Measurements from ENCODE around the gene STYX. TPM values are rescaled to one million over a fixed set of nuclear protein-coding genes. Genes with fewer than 3 reads are reported as not detected.
A peak's percentile ranks its signal among the peaks of the same experiment; 100 is the strongest.

STYX gene
- total RNA-seq, 1 donor from 2014 or later, result 11.5 TPM

DNA sequence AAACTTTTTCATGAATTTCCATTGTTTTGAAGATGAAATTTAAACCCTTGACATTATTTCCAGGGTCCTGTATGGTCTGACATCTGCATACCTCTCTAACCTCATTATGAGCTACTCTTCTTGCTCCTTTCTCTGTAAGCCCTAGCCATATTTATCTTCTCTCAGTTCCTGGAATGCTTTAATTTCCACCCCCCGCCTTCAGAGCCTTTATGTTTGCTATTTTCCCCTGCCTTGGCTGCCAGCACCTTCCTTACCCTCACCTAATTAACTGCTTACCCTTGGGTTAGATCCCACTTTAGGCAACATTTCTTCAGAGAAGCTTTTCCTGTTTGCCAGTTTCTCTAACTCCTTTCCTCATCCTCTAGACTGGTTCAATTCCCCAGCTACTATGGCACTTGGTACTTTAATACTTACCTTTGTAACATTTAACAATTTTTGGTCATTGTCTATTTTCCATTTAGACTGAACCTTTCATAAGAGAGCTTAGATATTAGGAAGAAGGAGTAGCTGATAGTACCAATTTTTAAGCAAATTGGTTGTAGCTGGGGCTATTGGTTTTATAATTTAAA, 6.0 kb downstream of the STYX start:
- TF ChIP-seq, protein P1, sequence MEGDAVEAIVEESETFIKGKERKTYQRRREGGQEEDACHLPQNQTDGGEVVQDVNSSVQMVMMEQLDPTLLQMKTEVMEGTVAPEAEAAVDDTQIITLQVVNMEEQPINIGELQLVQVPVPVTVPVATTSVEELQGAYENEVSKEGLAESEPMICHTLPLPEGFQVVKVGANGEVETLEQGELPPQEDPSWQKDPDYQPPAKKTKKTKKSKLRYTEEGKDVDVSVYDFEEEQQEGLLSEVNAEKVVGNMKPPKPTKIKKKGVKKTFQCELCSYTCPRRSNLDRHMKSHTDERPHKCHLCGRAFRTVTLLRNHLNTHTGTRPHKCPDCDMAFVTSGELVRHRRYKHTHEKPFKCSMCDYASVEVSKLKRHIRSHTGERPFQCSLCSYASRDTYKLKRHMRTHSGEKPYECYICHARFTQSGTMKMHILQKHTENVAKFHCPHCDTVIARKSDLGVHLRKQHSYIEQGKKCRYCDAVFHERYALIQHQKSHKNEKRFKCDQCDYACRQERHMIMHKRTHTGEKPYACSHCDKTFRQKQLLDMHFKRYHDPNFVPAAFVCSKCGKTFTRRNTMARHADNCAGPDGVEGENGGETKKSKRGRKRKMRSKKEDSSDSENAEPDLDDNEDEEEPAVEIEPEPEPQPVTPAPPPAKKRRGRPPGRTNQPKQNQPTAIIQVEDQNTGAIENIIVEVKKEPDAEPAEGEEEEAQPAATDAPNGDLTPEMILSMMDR (IDR thresholded peaks at IDR 0.05), result no peak
- TF ChIP-seq POLR2A (IDR thresholded peaks at IDR 0.05) (no peak), POLR2AphosphoS5 (IDR thresholded peaks at IDR 0.05; ENCODE audit: insufficient read depth in 1 of 2, low read depth in 1 of 2) (no peak)
- no peaks in the 10 kb centered on the region for H3K27me3 ChIP-seq
- H3K4me1 ChIP-seq, result peaks cover 32% of the 10 kb centered on the region
- H3K36me3 ChIP-seq, result peaks cover 0 to 3% of the 10 kb centered on the region in 2 donors
- H3K27ac ChIP-seq, result no peak overlapping the region
- no peak for DNase-seq (ENCODE audit: extremely low spot score in 2 of 2)
- H3K9me3 ChIP-seq, result no peaks in the 10 kb centered on the region
- no peak overlapping the region for H3K4me3 ChIP-seq
- intact Hi-C loops (cut with DNase I), result no loop called here

DNA sequence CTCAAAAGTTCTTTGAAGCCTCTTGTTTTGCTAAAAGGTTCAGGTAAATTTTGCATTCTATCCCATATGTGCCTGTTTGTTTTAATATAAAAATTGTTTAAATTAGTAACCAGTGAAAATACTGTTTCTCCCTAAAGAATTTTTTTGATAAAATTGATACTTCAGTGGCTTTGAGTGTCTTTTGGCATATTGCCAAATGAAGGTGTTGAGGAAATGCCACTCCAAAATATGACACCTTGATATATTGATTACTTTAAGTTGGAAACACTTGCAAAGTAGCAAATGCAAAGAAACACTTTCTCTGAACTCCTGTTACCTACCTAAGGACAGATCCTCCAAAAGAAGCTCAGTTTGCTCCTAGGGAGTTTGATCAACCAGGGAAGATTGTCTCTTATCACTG, 8.4 kb downstream of the STYX start:
- TF ChIP-seq POLR2AphosphoS5 (IDR thresholded peaks at IDR 0.05; ENCODE audit: insufficient read depth in 1 of 2, low read depth in 1 of 2) (no peak), POLR2A (IDR thresholded peaks at IDR 0.05) (no peak)
- TF ChIP-seq, protein P1 (IDR thresholded peaks at IDR 0.05), result no peak
- no peaks in the 10 kb centered on the region for H3K9me3 ChIP-seq
- no peak overlapping the region for H3K4me3 ChIP-seq
- intact Hi-C loops (cut with DNase I), result no loop called here
- no peaks in the 10 kb centered on the region for H3K27me3 ChIP-seq
- H3K27ac ChIP-seq, result no peak overlapping the region
- peaks cover 0 to 3% of the 10 kb centered on the region in 2 donors for H3K36me3 ChIP-seq
- DNase-seq (ENCODE audit: extremely low spot score in 2 of 2), result no peak
- peaks cover 26% of the 10 kb centered on the region for H3K4me1 ChIP-seq

DNA sequence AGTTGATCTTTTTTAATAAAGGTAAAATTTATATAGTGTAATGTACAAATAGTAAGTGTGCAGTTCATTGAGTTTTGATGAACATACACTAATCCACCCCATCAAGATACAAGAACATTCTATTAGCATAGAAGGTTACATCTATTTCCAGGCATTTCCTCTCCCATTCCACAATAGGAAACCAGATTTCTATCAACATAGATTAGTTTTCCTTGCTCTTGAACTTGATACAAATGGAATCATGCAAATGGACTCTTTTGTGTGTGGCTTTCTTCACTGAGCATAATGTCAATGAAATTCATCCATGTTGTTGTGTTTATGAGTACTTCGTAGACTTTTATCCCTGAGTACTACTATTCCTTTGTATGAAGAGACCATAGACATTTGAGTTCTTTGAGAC, 10.8 kb downstream of the STYX start:
- no peak for DNase-seq (ENCODE audit: extremely low spot score in 2 of 2)
- intact Hi-C loops (cut with DNase I), result no loop called here
- Histone ChIP-seq H3K36me3 (no peaks in the 10 kb centered on the region), H3K4me3 (no peak overlapping the region), H3K27ac (no peak overlapping the region), H3K4me1 (peaks cover 37% of the 10 kb centered on the region), H3K9me3 (no peaks in the 10 kb centered on the region), H3K27me3 (no peaks in the 10 kb centered on the region)
- TF ChIP-seq POLR2A (IDR thresholded peaks at IDR 0.05), result no peak
- no peak for TF ChIP-seq POLR2AphosphoS5 (IDR thresholded peaks at IDR 0.05; ENCODE audit: insufficient read depth in 1 of 2, low read depth in 1 of 2)
- TF ChIP-seq, protein P1 (IDR thresholded peaks at IDR 0.05), result no peak

DNA sequence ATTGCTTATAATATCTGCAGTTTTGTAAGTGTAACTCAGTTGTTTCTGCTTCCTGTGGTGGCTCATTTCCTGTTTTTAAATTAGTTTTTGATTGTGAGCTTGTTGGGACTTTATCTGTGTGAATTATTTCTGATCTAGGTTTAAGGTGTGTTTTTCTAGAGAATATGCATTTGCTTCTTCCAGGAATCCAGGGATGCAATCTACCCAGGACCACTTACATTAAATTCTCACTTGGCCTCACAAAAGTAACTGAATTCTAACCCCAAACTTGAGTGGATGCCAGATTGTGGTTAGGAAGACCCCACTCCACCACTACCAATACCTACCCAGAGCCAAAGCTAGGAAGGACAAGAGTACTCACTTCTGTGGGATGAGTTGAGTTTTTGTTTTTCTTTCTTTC, 11.9 kb downstream of the STYX start:
- Histone ChIP-seq H3K36me3 (no peaks in the 10 kb centered on the region), H3K27ac (peak overlapping the region; percentile 28), H3K4me3 (no peak overlapping the region), H3K9me3 (no peaks in the 10 kb centered on the region), H3K4me1 (peaks cover 31% of the 10 kb centered on the region), H3K27me3 (no peaks in the 10 kb centered on the region)
- DNase-seq (ENCODE audit: extremely low spot score in 2 of 2), result no peak
- TF ChIP-seq, protein P1 (IDR thresholded peaks at IDR 0.05), result no peak
- TF ChIP-seq POLR2AphosphoS5 (IDR thresholded peaks at IDR 0.05; ENCODE audit: insufficient read depth in 1 of 2, low read depth in 1 of 2) (no peak), POLR2A (IDR thresholded peaks at IDR 0.05) (no peak)
- intact Hi-C loops (cut with DNase I), result no loop called here

DNA sequence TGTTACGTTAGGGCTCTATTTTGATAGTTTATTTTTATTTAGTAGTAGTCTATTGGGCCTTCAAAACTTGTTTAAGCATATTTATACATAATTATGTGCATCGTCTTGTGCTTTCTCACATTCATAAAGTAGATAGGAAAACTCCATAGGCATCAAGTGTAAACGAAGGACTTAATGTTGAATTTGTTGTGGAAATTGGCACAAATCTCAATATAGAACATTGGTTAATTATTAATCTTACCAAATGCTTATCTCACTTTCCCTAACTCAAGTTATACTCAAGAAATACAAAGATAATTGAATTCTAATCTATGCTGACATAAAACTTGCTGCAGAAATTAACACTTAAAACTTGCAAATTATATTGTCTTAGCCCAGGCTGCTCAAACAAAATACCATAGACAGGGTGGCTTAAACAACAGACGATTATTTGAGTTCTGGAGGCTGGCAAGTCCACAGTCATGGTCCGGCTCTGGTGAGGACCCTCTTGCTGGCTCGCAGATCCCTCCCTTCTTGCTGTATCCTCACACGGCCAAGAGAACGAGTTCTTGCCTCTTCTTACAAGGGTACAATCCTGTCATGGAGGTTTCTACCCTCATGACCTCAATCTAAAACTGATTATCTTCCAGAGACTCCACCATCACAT, 18.8 kb downstream of the STYX start:
- Histone ChIP-seq H3K36me3 (peaks cover 0 to 29% of the 10 kb centered on the region in 2 donors), H3K4me1 (peaks cover 8% of the 10 kb centered on the region), H3K27ac (no peak overlapping the region), H3K4me3 (no peak overlapping the region), H3K9me3 (no peaks in the 10 kb centered on the region), H3K27me3 (no peaks in the 10 kb centered on the region)
- intact Hi-C loops (cut with DNase I), result no loop called here
- TF ChIP-seq POLR2A (IDR thresholded peaks at IDR 0.05) (no peak), POLR2AphosphoS5 (IDR thresholded peaks at IDR 0.05; ENCODE audit: insufficient read depth in 1 of 2, low read depth in 1 of 2) (no peak)
- TF ChIP-seq, protein P1 (IDR thresholded peaks at IDR 0.05), result no peak
- no peak for DNase-seq (ENCODE audit: extremely low spot score in 2 of 2)

Data from vagina (tissue), 2 donors.